ENCODE measurements around the gene SDF2L1. TPM values are rescaled to one million over a fixed set of nuclear protein-coding genes. Genes with fewer than 3 reads are reported as not detected.
"Not testable (repeated sequence)": the region's sequence is repeated elsewhere in the genome, so short reads cannot be mapped to it uniquely, and the experiment has no call there.

Gene SDF2L1
- total RNA-seq, 1 donor: 22.0 TPM

- H3K4me3 ChIP-seq (ENCODE audit: low read depth, low read length): no peak overlapping the region
- no peak for DNase-seq (ENCODE audit: low read depth)
- TF ChIP-seq CTCF (IDR thresholded peaks at IDR 0.05; ENCODE audit: insufficient read depth, low read depth, low read length): no peak
Measured at GRCh38 chr22:21633481-21633880, 8.6 kb upstream of the SDF2L1 start.

- DNase-seq (ENCODE audit: low read depth): no peak
- TF ChIP-seq CTCF (IDR thresholded peaks at IDR 0.05; ENCODE audit: insufficient read depth, low read depth, low read length): no peak
Measured at GRCh38 chr22:21634081-21634480, 8.0 kb upstream of the SDF2L1 start.

GRCh38 chr22:21634844-21635243, 7.3 kb upstream of the SDF2L1 start:
- H3K4me3 ChIP-seq (ENCODE audit: low read depth, low read length): no peak overlapping the region
- DNase-seq (ENCODE audit: low read depth): no peak
- TF ChIP-seq CTCF (IDR thresholded peaks at IDR 0.05; ENCODE audit: insufficient read depth, low read depth, low read length): no peak

More at GRCh38 chr22:21634081-21634480, 8.0 kb upstream of the SDF2L1 start:
- H3K4me3 ChIP-seq (ENCODE audit: low read depth, low read length): no peak overlapping the region

GRCh38 chr22:21635771-21636510, 6.2 kb upstream of the SDF2L1 start:
- no peak for DNase-seq (ENCODE audit: low read depth)
- no peak overlapping the region for H3K4me3 ChIP-seq (ENCODE audit: low read depth, low read length)
- TF ChIP-seq CTCF (IDR thresholded peaks at IDR 0.05; ENCODE audit: insufficient read depth, low read depth, low read length): no peak

- no peak for TF ChIP-seq CTCF (IDR thresholded peaks at IDR 0.05; ENCODE audit: insufficient read depth, low read depth, low read length)
- DNase-seq (ENCODE audit: low read depth): no peak
- no peak overlapping the region for H3K4me3 ChIP-seq (ENCODE audit: low read depth, low read length)
Measured at GRCh38 chr22:21636629-21637218, 5.4 kb upstream of the SDF2L1 start.

GRCh38 chr22:21637450-21637849, 4.7 kb upstream of the SDF2L1 start:
- not testable (repeated sequence) for DNase-seq (ENCODE audit: low read depth); H3K4me3 ChIP-seq (ENCODE audit: low read depth, low read length)

GRCh38 chr22:21639359-21639758, 2.7 kb upstream of the SDF2L1 start:
- DNase-seq (ENCODE audit: low read depth): no peak
- no peak for TF ChIP-seq CTCF (IDR thresholded peaks at IDR 0.05; ENCODE audit: insufficient read depth, low read depth, low read length)
- H3K4me3 ChIP-seq (ENCODE audit: low read depth, low read length): no peak overlapping the region
